GM12878 (cell line): ENCODE data around the gene AAGAB. TPM values are rescaled to one million over a fixed set of nuclear protein-coding genes. Genes with fewer than 3 reads are reported as not detected.

ENCODE experiments used
- ATAC-seq: fragments of 200-7000 bp; cut with Tn5 transposase; 3 replicates; pipeline ENCODE4 v1.9.1; 2020; ENCODE audit warnings: mild to moderate bottlenecking, moderate library complexity
- BruUV-seq: library from RNA; stranded (reverse); fragments of 400-500 nt; replicated peaks from 2 replicates; lab custom pipeline; 2021; lab: Mats Ljungman, UMichigan
- CTCF ChIA-PET: fragments of 300-600 bp; sonication (Branson Sonifier 250); formaldehyde crosslinking; extraction: SDS; loops from one replicate; lab custom pipeline; 2021; ENCODE audit warnings: inconsistent platforms; lab: Yijun Ruan, JAX
- POLR2A ChIA-PET: fragments of 350-600 bp; formaldehyde crosslinking; extraction: SDS; loops from one replicate; lab custom pipeline; 2021; ENCODE audit warnings: inconsistent platforms; lab: Charles Lee
- RAD21 ChIA-PET: fragments of 300-600 bp; sonication (Branson Sonifier 250); formaldehyde crosslinking; loops from one replicate; lab custom pipeline; 2023; ENCODE audit warnings: antibody characterized with exemption; ENCODE audit not compliant: unreplicated experiment; lab: Charles Lee
- SMC1A ChIA-PET: fragments of 300-600 bp; sonication (Branson Sonifier 250); formaldehyde crosslinking; loops from one replicate; lab custom pipeline; 2023; ENCODE audit not compliant: unreplicated experiment, uncharacterized antibody; lab: Charles Lee
- DNase-seq: peaks from one replicate; pipeline ENCODE4 v3.0.0-alpha.2; 2011; ENCODE audit warnings: low read depth, low spot score
- FAIRE-seq: peaks from 3 replicates; lab custom pipeline; 2011; peaks lifted over from hg19 to GRCh38; lab: Jason Lieb, UNC
- H2AFZ ChIP-seq: 2 replicates; pipeline ENCODE4 v1.6.0; 2011; ENCODE audit warnings: low read depth, low read length, control low read depth; ENCODE audit not compliant: control insufficient read depth
- H3K27ac ChIP-seq: 2 replicates; pipeline ENCODE4 v1.5.1; 2011; ENCODE audit warnings: control low read depth; ENCODE audit not compliant: control insufficient read depth, insufficient read depth
- H3K27me3 ChIP-seq, 2 experiments: replicated peaks in 1 of 2; 2 replicates each; pipeline versions ENCODE4 v1.6.0 to v1.6.1; 2011; ENCODE audit warnings: low read length in 1 of 2; ENCODE audit not compliant: control insufficient read depth in 2 of 2, insufficient read depth in 2 of 2
- H3K36me3 ChIP-seq, 2 experiments: 2 replicates each; pipeline ENCODE4 v1.5.1; 2011; ENCODE audit warnings: low read length in 1 of 2; ENCODE audit not compliant: control insufficient read depth in 2 of 2, insufficient read depth in 2 of 2
- H3K4me1 ChIP-seq: 2 replicates; pipeline ENCODE4 v1.6.1; 2011; ENCODE audit warnings: mild to moderate bottlenecking, low read length, moderate library complexity, mixed read lengths; ENCODE audit not compliant: control insufficient read depth, insufficient read depth
- H3K4me2 ChIP-seq: 2 replicates; pipeline ENCODE4 v1.6.0; 2011; ENCODE audit warnings: control low read depth; ENCODE audit not compliant: control insufficient read depth, insufficient read depth
- H3K4me3 ChIP-seq: fragments of 200-600 bp; sonication (generic); 2 replicates; pipeline ENCODE4 v1.5.1; 2016
- H3K79me2 ChIP-seq: 2 replicates; pipeline ENCODE4 v1.6.0; 2011; ENCODE audit warnings: low read length; ENCODE audit not compliant: control insufficient read depth, insufficient read depth
- H3K9ac ChIP-seq: 2 replicates; pipeline ENCODE4 v1.8.0; 2011; ENCODE audit warnings: low read length, control low read depth, mixed read lengths; ENCODE audit not compliant: control insufficient read depth, insufficient read depth
- H3K9me3 ChIP-seq: replicated peaks from 3 replicates; pipeline ENCODE4 v1.5.1; 2011; ENCODE audit warnings: mild to moderate bottlenecking, low read length; ENCODE audit not compliant: control insufficient read depth, insufficient read depth
- H4K20me1 ChIP-seq: 2 replicates; pipeline ENCODE4 v1.6.0; 2011; ENCODE audit not compliant: control insufficient read depth, insufficient read depth
- NR2C1 ChIP-seq: fragments of 450-650 bp; IDR thresholded peaks from 2 replicates; pipeline ENCODE4 v1.6.1; 2017; ENCODE audit warnings: antibody characterized with exemption, mild to moderate bottlenecking, moderate library complexity
- YBX1 ChIP-seq: fragments of 450-650 bp; IDR thresholded peaks from 2 replicates; pipeline ENCODE4 v1.6.1; 2016; ENCODE audit warnings: antibody characterized with exemption
- WGBS: methylation state at CpG from one replicate; pipeline ENCODE4 v1.1.6; 2016; ENCODE audit warnings: low lambda C conversion rate; ENCODE audit not compliant: insufficient replicate concordance, insufficient coverage; ENCODE audit errors: missing lambda C conversion rate; 5-methylcytosine and 5-hydroxymethylcytosine counted together
- in situ Hi-C: fragments of 300-500 bp; cut with MboI; formaldehyde crosslinking; loops from 9 replicates; pipeline ENCODE4 v1.14.3; 2018; ENCODE audit warnings: mixed read lengths
- intact Hi-C: fragments of 100-400 bp; cut with micrococcal nuclease; formaldehyde crosslinking; loops from one replicate; pipeline ENCODE4 v1.14.2; 2022; ENCODE audit not compliant: unreplicated experiment
- polyA plus RNA-seq, 11 experiments: library from polyadenylated mRNA; depleted of rRNA in 4 of 11; unstranded in 6 of 11; stranded (reverse) in 5 of 11; fragments of >200 nt; fragmentation: Nextera tagmentation in 4 of 11; fragmentation: Illumina TruSeq in 1 of 11; extraction: Ambion mirVana in 4 of 11; extraction: Trizol in 1 of 11; gene quantifications; 1 replicate in 1 of 11; 2 replicates in 10 of 11; pipeline versions ENCODE4 v1.2.1 to v1.2.3, GENCODE V29; 2011 to 2016; ENCODE audit warnings: inconsistent platforms in 2 of 11, missing spikeins in 2 of 11, low read depth in 1 of 11
- total RNA-seq, 4 experiments: library from RNA; depleted of rRNA in 3 of 4; stranded (reverse); fragments of >200 nt in 3 of 4; fragmentation: Illumina TruSeq in 1 of 4; extraction: Trizol in 1 of 4; gene quantifications; 2 replicates each; pipeline versions ENCODE4 v1.2.1 to v1.2.3, GENCODE V29; 2013 to 2021
- TF ChIP-seq, protein P1 (sequence below): fragments of 450-650 bp; IDR thresholded peaks from 2 replicates; pipeline ENCODE4 v1.6.1; 2017; ENCODE audit warnings: mild to moderate bottlenecking, low read depth, inconsistent platforms; ENCODE audit not compliant: poor library complexity, severe bottlenecking

The AAGAB gene
- total and polyA plus RNA-seq, 10 of the 15 experiments (the other 5 are each of a cell fraction or from before 2014, with no cell fraction given): 11.4 to 62.3 (median 38.0) TPM

DNA sequence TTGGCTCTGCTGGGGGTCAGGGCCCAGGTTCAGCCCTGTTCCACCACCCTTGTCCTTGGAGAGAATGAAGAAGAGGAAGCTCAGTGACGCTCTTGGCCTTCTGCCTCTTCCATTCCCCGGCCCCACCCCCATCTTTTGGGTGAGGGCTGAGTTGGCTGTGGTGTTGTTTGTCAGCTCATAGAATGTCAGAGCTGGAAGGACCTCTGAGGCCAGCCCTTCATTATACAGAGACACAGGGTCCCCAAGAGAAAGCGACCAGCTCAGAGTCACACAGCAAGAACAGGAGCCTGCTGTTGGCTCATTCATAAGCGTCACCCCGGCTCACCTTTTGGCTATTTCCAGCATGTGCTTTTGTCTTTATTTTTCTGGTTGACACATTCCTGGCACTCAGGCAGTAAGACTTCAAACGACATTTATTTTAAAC, 68.2 kb downstream of the AAGAB start:
- RAD21 ChIA-PET: interaction anchor here (0.7 to 1.7 kb wide), 2 partner anchors 85 to 240 kb away, joined by 3 read pairs; no protein-coding TSS in a partner anchor
- POLR2A ChIA-PET: no interaction called here
- no TSS peak for BruUV-seq
- CTCF ChIA-PET: interaction anchor here (1.0 kb wide), 1 partner anchor 240 kb away, joined by 5 read pairs; no protein-coding TSS in a partner anchor
- SMC1A ChIA-PET: interaction anchor here (1.2 kb wide), 1 partner anchor 246 kb away, joined by 4 read pairs; no protein-coding TSS in a partner anchor
- intact Hi-C loops (no loop called here), in situ Hi-C loops (no loop called here)
- H3K4me2 ChIP-seq: no peak overlapping the region
- no peak overlapping the region for H3K27ac ChIP-seq
- no peaks in the 10 kb centered on the region for H4K20me1 ChIP-seq
- no peaks in the 10 kb centered on the region for H3K27me3 ChIP-seq
- no peak overlapping the region for H3K9ac ChIP-seq
- no peaks in the 10 kb centered on the region for H3K79me2 ChIP-seq
- H3K9me3 ChIP-seq: no peaks in the 10 kb centered on the region
- H3K4me3 ChIP-seq: no peak overlapping the region
- TF ChIP-seq, protein P1, sequence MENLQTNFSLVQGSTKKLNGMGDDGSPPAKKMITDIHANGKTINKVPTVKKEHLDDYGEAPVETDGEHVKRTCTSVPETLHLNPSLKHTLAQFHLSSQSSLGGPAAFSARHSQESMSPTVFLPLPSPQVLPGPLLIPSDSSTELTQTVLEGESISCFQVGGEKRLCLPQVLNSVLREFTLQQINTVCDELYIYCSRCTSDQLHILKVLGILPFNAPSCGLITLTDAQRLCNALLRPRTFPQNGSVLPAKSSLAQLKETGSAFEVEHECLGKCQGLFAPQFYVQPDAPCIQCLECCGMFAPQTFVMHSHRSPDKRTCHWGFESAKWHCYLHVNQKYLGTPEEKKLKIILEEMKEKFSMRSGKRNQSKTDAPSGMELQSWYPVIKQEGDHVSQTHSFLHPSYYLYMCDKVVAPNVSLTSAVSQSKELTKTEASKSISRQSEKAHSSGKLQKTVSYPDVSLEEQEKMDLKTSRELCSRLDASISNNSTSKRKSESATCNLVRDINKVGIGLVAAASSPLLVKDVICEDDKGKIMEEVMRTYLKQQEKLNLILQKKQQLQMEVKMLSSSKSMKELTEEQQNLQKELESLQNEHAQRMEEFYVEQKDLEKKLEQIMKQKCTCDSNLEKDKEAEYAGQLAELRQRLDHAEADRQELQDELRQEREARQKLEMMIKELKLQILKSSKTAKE: no peak
- TF ChIP-seq NR2C1 (no peak), YBX1 (no peak)
- TF ChIP-seq, all 136 proteins: peak for 0
- H3K4me1 ChIP-seq: no peaks in the 10 kb centered on the region; the same call in 1 of the 2 replicates
- DNase-seq (no peak), ATAC-seq (no peak), FAIRE-seq (no peak)
- H3K36me3 ChIP-seq: peaks cover 24 to 42% of the 10 kb centered on the region in 2 experiments; a peak in 3 of 4 replicates
- H2AFZ ChIP-seq: no peak overlapping the region
- WGBS: 91% methylated on average over 6 of the region's 6 CpGs
